Activated T-helper 2 cell treated with anti-CD3 and anti-CD28 coated beads, Interferon-gamma antibody, Interleukin-2, Interleukin-4, amounts not matched to agents 10 μg/mL and 5 μg/mL and 100 μg/mL, durations not matched to agents 14 hours and 24 hours and 36 hours (primary cell): Measurements from ENCODE around the gene FN1. TPM values are rescaled to one million over a fixed set of nuclear protein-coding genes. Genes with fewer than 3 reads are reported as not detected.

ENCODE experiments used
- DNase-seq: peaks from one replicate; pipeline ENCODE4 v3.0.0; 2021; ENCODE audit warnings: low spot score
- H3K27ac Mint-ChIP-seq: one replicate; pipeline ENCODE4 v1.8.0; 2021; ENCODE audit warnings: mixed read lengths
- H3K27me3 Mint-ChIP-seq: one replicate; pipeline ENCODE4 v1.8.0; 2021; ENCODE audit warnings: low read depth, mixed read lengths
- H3K36me3 Mint-ChIP-seq: one replicate; pipeline ENCODE4 v1.8.0; 2021; ENCODE audit warnings: low read depth, mixed read lengths
- H3K4me1 Mint-ChIP-seq: one replicate; pipeline ENCODE4 v1.8.0; 2021; ENCODE audit warnings: low read depth, mixed read lengths
- H3K4me3 Mint-ChIP-seq: one replicate; pipeline ENCODE4 v1.8.0; 2021; ENCODE audit warnings: low read depth, mild to moderate bottlenecking, moderate library complexity, mixed read lengths
- H3K9me3 Mint-ChIP-seq: one replicate; pipeline ENCODE4 v1.8.0; 2021; ENCODE audit warnings: mixed read lengths
- intact Hi-C: fragments of 100-400 bp; cut with micrococcal nuclease; formaldehyde crosslinking; loops from one replicate; pipeline ENCODE4 v1.15.1; 2023
- total RNA-seq: library from RNA; stranded (reverse); gene quantifications from 2 replicates; pipeline ENCODE4 v1.2.3, GENCODE V29; 2022

FN1 gene
- total RNA-seq, 1 donor from 2014 or later, result 4.5 TPM

- no peak overlapping the region for H3K27ac Mint-ChIP-seq
- peaks cover 11% of the 10 kb centered on the region for H3K27me3 Mint-ChIP-seq
- H3K4me1 Mint-ChIP-seq, result peaks cover 15% of the 10 kb centered on the region
- no peak overlapping the region for H3K4me3 Mint-ChIP-seq
- DNase-seq, result no peak
- intact Hi-C loops, result no loop called here
- H3K36me3 Mint-ChIP-seq, result peaks cover 3% of the 10 kb centered on the region
- no peaks in the 10 kb centered on the region for H3K9me3 Mint-ChIP-seq
Observed at GRCh38 chr2:215405722-215406581, 29.9 kb downstream of the FN1 start.

DNA sequence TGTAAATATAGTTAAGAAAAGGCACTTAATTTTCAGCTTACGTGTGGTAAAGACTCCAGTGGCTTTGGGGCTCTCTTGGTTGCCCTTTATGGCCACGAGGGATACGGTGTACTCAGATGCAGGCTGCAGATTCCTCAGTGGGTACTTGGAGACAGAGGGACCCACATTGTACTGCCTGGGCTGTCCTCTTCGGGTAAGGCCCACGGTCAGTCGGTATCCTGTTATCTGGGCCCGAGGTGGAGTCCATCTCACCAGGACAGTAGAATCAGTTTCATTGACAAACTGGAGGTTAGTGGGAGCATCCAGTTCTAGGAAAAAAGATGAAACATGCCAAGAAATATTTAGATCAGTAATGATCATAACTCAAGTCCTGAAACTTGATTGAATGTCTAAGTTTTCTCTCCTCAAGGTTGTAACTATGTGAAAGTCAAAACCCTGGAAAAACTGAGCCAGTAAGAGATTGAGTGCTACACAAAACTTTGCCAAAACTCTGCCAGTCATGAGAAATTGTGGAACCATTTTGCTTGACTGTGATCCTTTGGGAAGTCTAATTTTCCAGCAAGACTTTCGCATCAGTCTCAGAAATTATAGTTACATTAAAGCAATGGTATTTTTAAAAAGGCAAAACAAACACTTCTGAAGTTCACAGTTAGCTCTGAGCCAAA is 31.4 kb downstream of the FN1 start:
- no peak overlapping the region for H3K27ac Mint-ChIP-seq
- no peak for DNase-seq
- no peak overlapping the region for H3K4me3 Mint-ChIP-seq
- H3K9me3 Mint-ChIP-seq, result no peaks in the 10 kb centered on the region
- H3K4me1 Mint-ChIP-seq, result peaks cover 8% of the 10 kb centered on the region
- intact Hi-C loops, result no loop called here
- no peaks in the 10 kb centered on the region for H3K36me3 Mint-ChIP-seq
- H3K27me3 Mint-ChIP-seq, result peaks cover 11% of the 10 kb centered on the region

DNA sequence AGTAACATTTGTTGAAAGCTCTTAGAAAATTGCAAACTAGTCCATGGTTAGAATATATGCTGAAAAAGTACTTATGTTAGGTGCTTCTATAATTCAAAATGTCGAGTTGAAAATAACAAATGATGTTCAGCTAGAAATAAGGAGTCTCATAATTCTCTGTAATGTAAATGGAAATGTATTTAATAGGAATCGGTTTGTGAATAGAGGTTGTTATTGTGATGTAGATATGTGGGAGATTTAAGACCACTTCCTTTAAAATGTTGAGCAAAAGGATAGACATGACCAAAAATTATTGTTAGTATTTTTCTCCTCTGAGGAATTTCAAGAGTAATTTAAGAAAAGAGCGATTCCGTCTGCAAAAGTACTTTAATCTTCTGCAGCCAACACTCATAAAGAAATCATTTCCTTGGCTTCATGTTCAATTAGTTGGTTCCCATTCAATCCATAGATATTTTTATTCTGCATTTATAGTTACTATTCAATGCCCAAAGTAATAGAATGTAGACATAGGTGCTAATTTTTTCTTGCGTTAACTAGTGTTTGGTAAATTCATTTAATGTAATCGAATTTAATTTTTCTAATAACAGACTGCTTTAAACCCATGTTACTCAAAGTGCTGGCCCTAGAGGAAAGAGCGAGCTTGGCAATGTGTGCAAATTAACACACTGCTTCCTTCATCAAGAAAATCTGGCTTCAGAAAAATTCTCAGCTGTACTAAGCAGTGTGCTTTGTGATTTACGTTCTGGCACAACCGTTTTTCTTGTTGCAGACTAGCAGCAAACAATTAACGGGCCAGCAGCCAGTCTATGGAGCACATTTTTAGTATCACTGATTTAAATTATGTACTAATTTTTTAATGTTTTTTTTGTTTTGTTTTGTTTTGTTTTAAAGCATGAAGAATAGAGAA is 32.2 kb downstream of the FN1 start:
- intact Hi-C loops, result no loop called here
- Mint-ChIP-seq H3K9me3 (no peaks in the 10 kb centered on the region), H3K4me3 (no peak overlapping the region), H3K27me3 (peaks cover 11% of the 10 kb centered on the region), H3K4me1 (no peaks in the 10 kb centered on the region), H3K36me3 (no peaks in the 10 kb centered on the region), H3K27ac (no peak overlapping the region)
- DNase-seq, result no peak

DNA sequence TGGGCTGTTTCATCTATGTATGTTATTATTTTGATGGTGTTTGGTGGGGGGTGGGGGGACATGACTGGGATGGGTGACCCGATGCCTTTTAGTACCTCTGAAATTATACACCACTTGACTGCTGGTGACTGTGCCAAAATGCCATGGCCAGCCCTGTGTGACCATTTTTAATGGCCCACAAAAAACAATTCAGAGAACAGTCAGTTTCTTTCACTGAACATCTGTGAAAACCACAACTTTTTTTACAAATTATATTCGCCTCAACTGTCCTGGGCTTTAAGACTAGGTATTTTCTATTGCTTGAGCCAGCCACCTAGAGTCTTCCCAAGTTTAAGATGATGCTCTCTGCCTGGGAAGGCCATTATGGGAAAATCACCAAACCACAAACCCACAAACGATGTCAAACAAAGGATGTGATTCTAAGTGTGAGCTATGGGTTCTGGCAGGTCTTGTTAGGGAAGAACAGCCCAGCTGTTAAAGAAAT is 33.9 kb downstream of the FN1 start:
- H3K27ac Mint-ChIP-seq, result no peak overlapping the region
- no peak overlapping the region for H3K4me3 Mint-ChIP-seq
- intact Hi-C loops, result no loop called here
- H3K36me3 Mint-ChIP-seq, result no peaks in the 10 kb centered on the region
- no peaks in the 10 kb centered on the region for H3K9me3 Mint-ChIP-seq
- H3K27me3 Mint-ChIP-seq, result peaks cover 11% of the 10 kb centered on the region
- H3K4me1 Mint-ChIP-seq, result no peaks in the 10 kb centered on the region
- DNase-seq, result no peak

DNA sequence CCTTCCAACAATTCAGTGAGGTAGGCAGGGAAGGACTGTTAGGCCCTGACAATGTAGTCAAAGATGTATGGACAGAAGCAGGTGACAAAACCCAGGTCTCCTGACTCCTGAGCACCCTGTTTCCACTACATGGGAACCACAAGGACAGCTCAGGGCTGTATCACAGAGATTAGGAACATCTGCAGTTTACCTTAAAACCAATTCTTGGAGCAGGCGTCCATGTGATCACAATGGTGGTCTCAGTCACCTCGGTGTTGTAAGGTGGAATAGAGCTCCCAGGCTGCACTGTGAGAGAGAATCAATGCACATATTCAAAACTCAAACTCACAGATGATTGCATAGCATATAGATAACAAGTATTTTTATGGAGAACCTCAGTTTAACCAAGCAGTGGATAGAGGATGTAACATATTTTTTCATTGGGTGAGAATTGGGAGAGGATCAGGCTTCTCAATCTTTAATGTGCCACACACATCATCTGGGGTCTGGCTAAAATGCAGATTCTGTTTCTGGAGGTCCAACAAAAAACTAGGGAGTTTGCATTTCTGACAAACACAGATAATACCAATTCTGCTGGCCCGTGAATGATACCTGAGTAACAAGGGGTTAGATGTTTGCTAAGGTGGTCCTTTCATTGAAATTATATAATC is 36.7 kb downstream of the FN1 start:
- Mint-ChIP-seq H3K4me3 (no peak overlapping the region), H3K4me1 (no peaks in the 10 kb centered on the region), H3K36me3 (no peaks in the 10 kb centered on the region), H3K27me3 (peaks cover 10% of the 10 kb centered on the region), H3K27ac (no peak overlapping the region), H3K9me3 (no peaks in the 10 kb centered on the region)
- intact Hi-C loops, result no loop called here
- DNase-seq, result no peak

GRCh38 chr2:215397632-215398341 is 38.1 kb downstream of the FN1 start:
- Mint-ChIP-seq H3K27ac (no peak overlapping the region), H3K36me3 (no peaks in the 10 kb centered on the region), H3K4me1 (no peaks in the 10 kb centered on the region), H3K4me3 (no peak overlapping the region), H3K9me3 (no peaks in the 10 kb centered on the region), H3K27me3 (peaks cover 6% of the 10 kb centered on the region)
- no peak for DNase-seq
- intact Hi-C loops, result no loop called here

DNA sequence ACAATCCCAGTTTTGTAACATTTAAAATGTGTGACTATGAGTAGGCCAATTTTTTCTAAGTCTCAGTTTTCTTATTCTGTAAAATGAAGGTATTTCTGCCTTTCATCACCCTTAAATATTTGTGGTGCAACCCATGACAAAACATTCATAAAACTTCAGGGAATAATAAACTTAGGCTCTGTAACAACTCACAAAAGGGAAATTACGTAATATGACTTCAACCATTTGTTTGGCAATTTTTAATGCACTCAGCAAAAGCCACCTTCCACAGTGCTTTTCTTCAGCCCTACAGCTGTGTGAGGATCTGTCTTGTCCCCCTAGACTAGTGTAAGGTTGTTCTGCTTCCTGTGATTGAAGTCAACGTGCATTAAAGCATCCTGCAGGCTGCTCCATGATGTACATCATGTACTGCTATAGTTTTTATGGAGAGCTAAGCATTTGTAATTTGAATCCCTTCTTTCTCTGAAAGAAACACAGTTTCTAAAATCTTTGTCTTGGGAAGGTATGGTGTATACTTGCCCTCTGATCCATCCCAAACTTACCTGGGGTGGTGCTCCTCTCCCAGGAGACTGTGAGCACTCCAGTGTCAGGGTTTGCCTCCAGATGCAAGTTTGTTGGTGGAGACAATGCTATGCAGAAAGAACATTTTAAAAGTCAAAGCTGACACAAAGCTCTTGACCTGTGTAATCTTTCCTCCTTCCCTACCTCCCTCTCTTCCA is 39.1 kb downstream of the FN1 start:
- H3K4me1 Mint-ChIP-seq, result no peaks in the 10 kb centered on the region
- H3K4me3 Mint-ChIP-seq, result no peak overlapping the region
- H3K27me3 Mint-ChIP-seq, result peaks cover 6% of the 10 kb centered on the region
- no peak overlapping the region for H3K27ac Mint-ChIP-seq
- intact Hi-C loops, result no loop called here
- no peaks in the 10 kb centered on the region for H3K36me3 Mint-ChIP-seq
- H3K9me3 Mint-ChIP-seq, result no peaks in the 10 kb centered on the region
- no peak for DNase-seq

- Mint-ChIP-seq H3K9me3 (no peaks in the 10 kb centered on the region), H3K4me3 (no peak overlapping the region), H3K27me3 (peaks cover 5% of the 10 kb centered on the region), H3K36me3 (no peaks in the 10 kb centered on the region), H3K4me1 (no peaks in the 10 kb centered on the region), H3K27ac (no peak overlapping the region)
- no peak for DNase-seq
- intact Hi-C loops, result no loop called here
Observed at GRCh38 chr2:215395687-215396460, 40.0 kb downstream of the FN1 start.

- intact Hi-C loops, result no loop called here
- Mint-ChIP-seq H3K27ac (no peak overlapping the region), H3K4me1 (no peaks in the 10 kb centered on the region), H3K36me3 (no peaks in the 10 kb centered on the region), H3K4me3 (no peak overlapping the region), H3K27me3 (peaks cover 5% of the 10 kb centered on the region), H3K9me3 (no peaks in the 10 kb centered on the region)
- DNase-seq, result no peak
Observed at GRCh38 chr2:215394102-215394805, 41.6 kb downstream of the FN1 start.

DNA sequence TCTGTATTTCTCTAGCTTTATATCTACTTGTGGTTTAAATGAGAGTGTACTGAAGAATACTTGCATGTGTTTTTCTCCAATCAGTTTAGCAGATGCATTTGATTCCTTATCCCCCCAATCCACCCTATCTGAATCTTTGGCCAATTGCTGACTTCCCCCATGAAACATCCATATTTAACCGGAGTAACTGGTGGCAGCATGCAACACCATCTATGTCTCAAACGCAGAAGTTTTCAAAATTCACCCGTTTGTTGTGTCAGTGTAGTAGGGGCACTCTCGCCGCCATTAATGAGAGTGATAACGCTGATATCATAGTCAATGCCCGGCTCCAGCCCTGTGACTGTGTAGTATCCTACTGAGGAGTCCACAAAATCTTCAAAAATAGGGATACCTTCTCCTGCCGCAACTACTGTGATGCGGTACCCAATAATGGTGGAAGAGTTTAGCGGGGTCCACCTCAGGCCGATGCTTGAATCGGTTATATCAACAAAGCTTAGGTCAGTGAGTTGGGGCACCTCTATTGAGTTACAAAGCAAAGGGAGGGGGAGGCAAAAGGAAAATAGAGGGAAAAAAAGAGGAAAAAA is 43.1 kb downstream of the FN1 start:
- peaks cover 5% of the 10 kb centered on the region for H3K27me3 Mint-ChIP-seq
- intact Hi-C loops, result no loop called here
- H3K36me3 Mint-ChIP-seq, result no peaks in the 10 kb centered on the region
- H3K27ac Mint-ChIP-seq, result no peak overlapping the region
- H3K4me3 Mint-ChIP-seq, result no peak overlapping the region
- H3K9me3 Mint-ChIP-seq, result no peaks in the 10 kb centered on the region
- no peak for DNase-seq
- H3K4me1 Mint-ChIP-seq, result no peaks in the 10 kb centered on the region
